ENCODE measurements around the gene HCN2.
"Not testable (repeated sequence)": the region's sequence is repeated elsewhere in the genome, so short reads cannot be mapped to it uniquely, and the experiment has no call there.

Gene HCN2

GRCh38 chr19:601790-602189 is 12.1 kb downstream of the HCN2 start:
- Histone ChIP-seq H3K4me1 (ENCODE audit: insufficient read depth, low read length) (no peaks in the 10 kb centered on the region), H3K27ac (ENCODE audit: low read depth, low read length) (no peak overlapping the region), H3K9ac (ENCODE audit: low read length) (no peak overlapping the region), H3K27me3 (ENCODE audit: control insufficient read depth in 1 of 2, insufficient read depth in 2 of 2, low read length in 2 of 2) (peaks cover 0 to 4% of the 10 kb centered on the region in 2 donors), H3K36me3 (ENCODE audit: insufficient read depth, low read length) (no peaks in the 10 kb centered on the region), H3K4me3 (ENCODE audit: low read depth in 1 of 2, low read length in 2 of 2) (no peak overlapping the region), H3K9me3 (ENCODE audit: low read length) (no peaks in the 10 kb centered on the region)

- no peak overlapping the region for H3K27ac ChIP-seq (ENCODE audit: low read depth, low read length)
- no peak overlapping the region for H3K4me3 ChIP-seq (ENCODE audit: low read depth in 1 of 2, low read length in 2 of 2)
- peaks cover 0 to 5% of the 10 kb centered on the region in 2 donors for H3K27me3 ChIP-seq (ENCODE audit: control insufficient read depth in 1 of 2, insufficient read depth in 2 of 2, low read length in 2 of 2)
- H3K36me3 ChIP-seq (ENCODE audit: insufficient read depth, low read length), result no peaks in the 10 kb centered on the region
- no peaks in the 10 kb centered on the region for H3K4me1 ChIP-seq (ENCODE audit: insufficient read depth, low read length)
- no peak overlapping the region for H3K9ac ChIP-seq (ENCODE audit: low read length)
- H3K9me3 ChIP-seq (ENCODE audit: low read length), result no peaks in the 10 kb centered on the region
These were observed 13.0 kb downstream of the HCN2 start for GRCh38 chr19:602391-603301.

- not testable (repeated sequence) for H3K9ac ChIP-seq (ENCODE audit: low read length); H3K36me3 ChIP-seq (ENCODE audit: insufficient read depth, low read length); H3K27me3 ChIP-seq (ENCODE audit: control insufficient read depth in 1 of 2, insufficient read depth in 2 of 2, low read length in 2 of 2); H3K9me3 ChIP-seq (ENCODE audit: low read length); H3K4me3 ChIP-seq (ENCODE audit: low read depth in 1 of 2, low read length in 2 of 2); H3K27ac ChIP-seq (ENCODE audit: low read depth, low read length); H3K4me1 ChIP-seq (ENCODE audit: insufficient read depth, low read length)
These were observed 13.6 kb downstream of the HCN2 start for GRCh38 chr19:603302-603639.

- H3K4me3 ChIP-seq (ENCODE audit: low read depth in 1 of 2, low read length in 2 of 2); H3K36me3 ChIP-seq (ENCODE audit: insufficient read depth, low read length); H3K4me1 ChIP-seq (ENCODE audit: insufficient read depth, low read length); H3K9ac ChIP-seq (ENCODE audit: low read length); H3K27ac ChIP-seq (ENCODE audit: low read depth, low read length); H3K9me3 ChIP-seq (ENCODE audit: low read length): not testable (repeated sequence)
- H3K27me3 ChIP-seq (ENCODE audit: control insufficient read depth in 1 of 2, insufficient read depth in 2 of 2, low read length in 2 of 2), result peaks cover 0 to 12% of the 10 kb centered on the region in 2 donors
These were observed 14.1 kb downstream of the HCN2 start for GRCh38 chr19:603779-604178.

- Histone ChIP-seq H3K27ac (ENCODE audit: low read depth, low read length) (no peak overlapping the region), H3K4me1 (ENCODE audit: insufficient read depth, low read length) (no peaks in the 10 kb centered on the region)
These were observed 14.7 kb downstream of the HCN2 start for GRCh38 chr19:604355-604754.

GRCh38 chr19:605061-605971 is 15.6 kb downstream of the HCN2 start:
- not testable (repeated sequence) for H3K27ac ChIP-seq (ENCODE audit: low read depth, low read length); H3K9ac ChIP-seq (ENCODE audit: low read length); H3K4me3 ChIP-seq (ENCODE audit: low read depth in 1 of 2, low read length in 2 of 2); H3K9me3 ChIP-seq (ENCODE audit: low read length); H3K36me3 ChIP-seq (ENCODE audit: insufficient read depth, low read length); H3K4me1 ChIP-seq (ENCODE audit: insufficient read depth, low read length)
- peaks cover 0 to 18% of the 10 kb centered on the region in 2 donors for H3K27me3 ChIP-seq (ENCODE audit: control insufficient read depth in 1 of 2, insufficient read depth in 2 of 2, low read length in 2 of 2)

More at GRCh38 chr19:604355-604754, 14.7 kb downstream of the HCN2 start:
- Histone ChIP-seq H3K9ac (ENCODE audit: low read length) (no peak overlapping the region), H3K27me3 (ENCODE audit: control insufficient read depth in 1 of 2, insufficient read depth in 2 of 2, low read length in 2 of 2) (peaks cover 0 to 18% of the 10 kb centered on the region in 2 donors), H3K36me3 (ENCODE audit: insufficient read depth, low read length) (no peaks in the 10 kb centered on the region), H3K4me3 (ENCODE audit: low read depth in 1 of 2, low read length in 2 of 2) (no peak overlapping the region), H3K9me3 (ENCODE audit: low read length) (no peaks in the 10 kb centered on the region)

- Histone ChIP-seq H3K27ac (ENCODE audit: low read depth, low read length) (no peak overlapping the region), H3K36me3 (ENCODE audit: insufficient read depth, low read length) (no peaks in the 10 kb centered on the region), H3K4me1 (ENCODE audit: insufficient read depth, low read length) (no peaks in the 10 kb centered on the region), H3K9ac (ENCODE audit: low read length) (no peak overlapping the region), H3K4me3 (ENCODE audit: low read depth in 1 of 2, low read length in 2 of 2) (no peak overlapping the region), H3K9me3 (ENCODE audit: low read length) (no peaks in the 10 kb centered on the region), H3K27me3 (ENCODE audit: control insufficient read depth in 1 of 2, insufficient read depth in 2 of 2, low read length in 2 of 2) (peaks cover 0 to 18% of the 10 kb centered on the region in 2 donors)
These were observed 17.8 kb downstream of the HCN2 start for GRCh38 chr19:607301-608154.

GRCh38 chr19:608155-609003 is 18.7 kb downstream of the HCN2 start:
- no peaks in the 10 kb centered on the region for H3K36me3 ChIP-seq (ENCODE audit: insufficient read depth, low read length)
- no peak overlapping the region for H3K9ac ChIP-seq (ENCODE audit: low read length)
- H3K27me3 ChIP-seq (ENCODE audit: control insufficient read depth in 1 of 2, insufficient read depth in 2 of 2, low read length in 2 of 2), result peaks cover 0 to 18% of the 10 kb centered on the region in 2 donors
- no peaks in the 10 kb centered on the region for H3K9me3 ChIP-seq (ENCODE audit: low read length)
- H3K27ac ChIP-seq (ENCODE audit: low read depth, low read length), result no peak overlapping the region
- H3K4me3 ChIP-seq (ENCODE audit: low read depth in 1 of 2, low read length in 2 of 2), result no peak overlapping the region
- no peaks in the 10 kb centered on the region for H3K4me1 ChIP-seq (ENCODE audit: insufficient read depth, low read length)

GRCh38 chr19:609004-609346 is 19.3 kb downstream of the HCN2 start:
- no peaks in the 10 kb centered on the region for H3K36me3 ChIP-seq (ENCODE audit: insufficient read depth, low read length)
- H3K9ac ChIP-seq (ENCODE audit: low read length), result no peak overlapping the region
- peaks cover 0 to 22% of the 10 kb centered on the region in 2 donors for H3K27me3 ChIP-seq (ENCODE audit: control insufficient read depth in 1 of 2, insufficient read depth in 2 of 2, low read length in 2 of 2)
- H3K4me1 ChIP-seq (ENCODE audit: insufficient read depth, low read length), result no peaks in the 10 kb centered on the region
- no peak overlapping the region for H3K27ac ChIP-seq (ENCODE audit: low read depth, low read length)
- H3K4me3 ChIP-seq (ENCODE audit: low read depth in 1 of 2, low read length in 2 of 2), result no peak overlapping the region
- no peaks in the 10 kb centered on the region for H3K9me3 ChIP-seq (ENCODE audit: low read length)

- Histone ChIP-seq H3K27me3 (ENCODE audit: control insufficient read depth in 1 of 2, insufficient read depth in 2 of 2, low read length in 2 of 2) (peaks cover 0 to 31% of the 10 kb centered on the region in 2 donors), H3K36me3 (ENCODE audit: insufficient read depth, low read length) (no peaks in the 10 kb centered on the region), H3K4me1 (ENCODE audit: insufficient read depth, low read length) (no peaks in the 10 kb centered on the region), H3K9me3 (ENCODE audit: low read length) (no peaks in the 10 kb centered on the region), H3K9ac (ENCODE audit: low read length) (no peak overlapping the region), H3K27ac (ENCODE audit: low read depth, low read length) (no peak overlapping the region), H3K4me3 (ENCODE audit: low read depth in 1 of 2, low read length in 2 of 2) (no peak overlapping the region)
These were observed 20.6 kb downstream of the HCN2 start for GRCh38 chr19:610071-610800.
